HG02943 (cell line): Measurements from ENCODE around the gene SYTL2.
A peak's percentile ranks its signal among the peaks of the same experiment; 100 is the strongest.
"Not testable (repeated sequence)": the region's sequence is repeated elsewhere in the genome, so short reads cannot be mapped to it uniquely, and the experiment has no call there.

Source experiments
- ATAC-seq: cut with Tn5 transposase; IDR thresholded peaks from one replicate; pipeline ENCODE4 v1.9.1; 2021; ENCODE audit warnings: mild to moderate bottlenecking, low read depth, moderate library complexity; ENCODE audit not compliant: unreplicated experiment

SYTL2 gene

GRCh38 chr11:85799142-85799541 lies 11.8 kb downstream of the SYTL2 start:
- no peak for ATAC-seq

GRCh38 chr11:85798361-85798760 lies 12.6 kb downstream of the SYTL2 start:
- no peak for ATAC-seq

- no peak for ATAC-seq
Observed at GRCh38 chr11:85795712-85796487, 15.0 kb downstream of the SYTL2 start.

- ATAC-seq: no peak
Observed at GRCh38 chr11:85791409-85791990, 19.4 kb downstream of the SYTL2 start.

- no peak for ATAC-seq
Observed at GRCh38 chr11:85787809-85788760, 22.9 kb downstream of the SYTL2 start.

- peak; percentile 54 for ATAC-seq
Observed at GRCh38 chr11:85787168-85787567, 23.8 kb downstream of the SYTL2 start.

- ATAC-seq: no peak
Observed at GRCh38 chr11:85784480-85785265, 26.3 kb downstream of the SYTL2 start.

GRCh38 chr11:85783758-85784157 lies 27.2 kb downstream of the SYTL2 start:
- ATAC-seq: no peak

- not testable (repeated sequence) for ATAC-seq
Observed at GRCh38 chr11:85780780-85781517, 30.0 kb downstream of the SYTL2 start.

- no peak for ATAC-seq
Observed at GRCh38 chr11:85779956-85780640, 30.8 kb downstream of the SYTL2 start.

- ATAC-seq: not testable (repeated sequence)
Observed at GRCh38 chr11:85777603-85777972, 33.4 kb downstream of the SYTL2 start.

GRCh38 chr11:85776951-85777602 lies 33.9 kb downstream of the SYTL2 start:
- no peak for ATAC-seq

- no peak for ATAC-seq
Observed at GRCh38 chr11:85774256-85775101, 36.5 kb downstream of the SYTL2 start.

- no peak for ATAC-seq
Observed at GRCh38 chr11:85772695-85773094, 38.2 kb downstream of the SYTL2 start.

GRCh38 chr11:85771568-85771967 lies 39.4 kb downstream of the SYTL2 start:
- ATAC-seq: no peak

- no peak for ATAC-seq
Observed at GRCh38 chr11:85769771-85770170, 41.2 kb downstream of the SYTL2 start.

GRCh38 chr11:85768473-85769146 lies 42.3 kb downstream of the SYTL2 start:
- ATAC-seq: no peak
